HG03520 (cell line): ENCODE results near the gene OR2B6.
"Not testable (repeated sequence)": the region's sequence is repeated elsewhere in the genome, so short reads cannot be mapped to it uniquely, and the experiment has no call there.

Source experiments
- ATAC-seq: cut with Tn5 transposase; IDR thresholded peaks from one replicate; pipeline ENCODE4 v1.9.1; 2021; ENCODE audit warnings: mild to moderate bottlenecking, moderate library complexity; ENCODE audit not compliant: unreplicated experiment

The OR2B6 gene

DNA sequence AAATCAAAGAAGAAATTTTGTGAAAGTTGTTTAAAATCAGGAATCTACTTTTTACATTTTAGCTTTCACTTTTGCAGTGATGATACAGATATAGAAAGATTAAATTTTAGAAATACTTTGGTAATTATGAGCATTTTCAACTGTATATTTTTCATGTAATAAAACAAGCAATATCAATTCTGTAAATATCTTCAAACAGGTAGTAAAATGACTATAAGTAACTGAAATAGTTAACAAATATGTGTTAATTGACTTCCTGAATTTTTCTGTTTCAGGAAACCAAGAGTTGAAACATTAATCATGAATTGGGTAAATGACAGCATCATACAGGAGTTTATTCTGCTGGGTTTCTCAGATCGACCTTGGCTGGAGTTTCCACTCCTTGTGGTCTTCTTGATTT lies at the start of gene OR2B6:
Gene OR2B6, plus strand, starts transcription at position 301 of the 400 bp plus-strand sequence. Its CDS starts 0 bp downstream, at position 301.
- no peak for ATAC-seq

GRCh38 chr6:27908017-27908416 lies 49.0 kb upstream of the OR2B6 start:
- no peak for ATAC-seq

- ATAC-seq = no peak
Measured at GRCh38 chr6:27911956-27912446, 45.0 kb upstream of the OR2B6 start, which contains the start of gene OR2B2. OR2B2 (minus strand) TSS chr6:27912396; CDS start chr6:27912319, 77 bp downstream.

DNA sequence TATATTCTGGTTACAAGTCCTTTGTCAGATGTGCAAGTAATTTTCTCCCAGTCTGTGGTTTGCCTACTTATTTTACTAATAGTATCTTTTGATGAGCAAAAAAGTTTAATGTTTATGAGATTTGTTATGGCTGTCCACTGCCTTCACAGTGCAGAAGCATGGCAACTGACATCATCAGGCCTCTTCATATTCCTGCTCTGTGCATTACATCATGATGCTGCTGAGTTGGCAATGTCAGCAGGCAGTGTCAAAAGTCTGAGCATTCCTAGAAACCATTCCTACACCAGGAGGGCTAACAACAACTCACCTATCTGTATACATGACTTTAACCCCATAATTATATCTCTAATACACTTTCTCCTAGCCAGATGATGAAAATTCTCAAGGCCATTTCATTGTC lies 34.1 kb upstream of the OR2B6 start:
- no peak for ATAC-seq

DNA sequence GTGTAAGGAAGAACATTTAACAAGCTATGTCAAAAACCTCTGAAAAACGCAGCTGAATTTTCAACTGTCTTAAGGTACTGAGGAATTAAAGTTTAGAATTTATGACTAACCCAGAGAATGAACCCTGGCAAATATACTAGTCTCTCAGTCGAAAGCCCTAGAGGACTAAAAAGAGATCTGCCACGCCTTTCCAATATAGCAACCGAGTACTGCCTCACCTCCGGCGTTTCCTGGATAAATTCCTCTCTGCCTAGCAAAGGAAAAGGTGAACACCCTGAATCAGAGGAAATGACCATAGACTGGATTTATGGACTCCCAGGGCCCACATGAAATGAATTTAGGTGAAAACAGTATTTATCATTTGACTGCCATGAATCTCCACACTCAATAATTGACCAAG lies 32.9 kb upstream of the OR2B6 start:
- no peak for ATAC-seq

GRCh38 chr6:27928041-27928440 lies 29.0 kb upstream of the OR2B6 start:
- ATAC-seq = not testable (repeated sequence)

- not testable (repeated sequence) for ATAC-seq
Measured at GRCh38 chr6:27929930-27930329, 27.1 kb upstream of the OR2B6 start.

GRCh38 chr6:27931209-27931608 lies 25.8 kb upstream of the OR2B6 start:
- no peak for ATAC-seq

DNA sequence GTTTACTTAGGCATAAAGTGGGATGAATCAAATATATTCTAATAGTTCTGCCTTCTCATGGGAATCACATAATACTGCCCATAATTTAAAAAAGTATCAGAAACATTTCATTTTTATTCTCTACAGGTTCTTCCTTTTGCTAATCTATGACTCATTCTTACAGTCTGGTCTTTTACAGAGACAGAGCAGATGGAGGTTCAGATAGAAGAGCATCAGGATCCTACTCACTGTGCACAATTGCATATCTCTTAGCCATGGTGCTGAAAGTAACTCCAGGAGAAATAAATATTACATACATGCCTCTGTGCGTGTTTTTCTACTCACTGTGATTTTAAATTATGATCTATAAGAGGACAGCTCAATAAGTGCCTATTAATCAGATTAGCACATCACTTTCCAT lies 16.3 kb upstream of the OR2B6 start:
- no peak for ATAC-seq

DNA sequence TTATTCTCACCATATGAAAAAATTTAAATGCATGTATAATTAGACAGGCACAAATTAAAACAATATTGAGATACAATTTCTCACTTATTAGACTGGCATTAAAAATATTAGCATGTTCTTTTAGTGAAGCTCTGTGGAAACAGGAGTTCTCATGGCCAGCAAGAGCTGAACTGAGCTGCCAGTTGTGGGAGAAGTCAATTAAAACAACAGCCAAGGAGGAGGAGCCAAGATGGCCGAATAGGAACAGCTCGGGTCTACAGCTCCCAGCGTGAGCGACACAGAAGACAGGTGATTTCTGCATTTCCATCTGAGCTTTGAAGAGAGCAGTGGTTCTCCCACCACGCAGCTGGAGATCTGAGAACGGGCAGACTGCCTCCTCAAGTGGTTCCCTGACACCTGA lies 14.0 kb upstream of the OR2B6 start:
- ATAC-seq = not testable (repeated sequence)

GRCh38 chr6:27948237-27948636 lies 8.8 kb upstream of the OR2B6 start:
- ATAC-seq = no peak

GRCh38 chr6:27951040-27951439 lies 6.0 kb upstream of the OR2B6 start:
- no peak for ATAC-seq

DNA sequence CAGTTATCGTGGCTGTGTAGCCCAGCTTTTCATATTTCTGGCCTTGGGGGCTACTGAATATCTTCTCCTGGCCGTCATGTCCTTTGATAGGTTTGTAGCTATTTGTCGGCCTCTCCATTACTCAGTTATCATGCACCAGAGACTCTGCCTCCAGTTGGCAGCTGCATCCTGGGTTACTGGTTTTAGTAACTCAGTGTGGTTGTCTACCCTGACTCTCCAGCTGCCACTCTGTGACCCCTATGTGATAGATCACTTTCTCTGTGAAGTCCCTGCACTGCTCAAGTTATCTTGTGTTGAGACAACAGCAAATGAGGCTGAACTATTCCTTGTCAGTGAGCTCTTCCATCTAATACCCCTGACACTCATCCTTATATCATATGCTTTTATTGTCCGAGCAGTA lies 475 bp downstream of the OR2B6 start:
- no peak for ATAC-seq

DNA sequence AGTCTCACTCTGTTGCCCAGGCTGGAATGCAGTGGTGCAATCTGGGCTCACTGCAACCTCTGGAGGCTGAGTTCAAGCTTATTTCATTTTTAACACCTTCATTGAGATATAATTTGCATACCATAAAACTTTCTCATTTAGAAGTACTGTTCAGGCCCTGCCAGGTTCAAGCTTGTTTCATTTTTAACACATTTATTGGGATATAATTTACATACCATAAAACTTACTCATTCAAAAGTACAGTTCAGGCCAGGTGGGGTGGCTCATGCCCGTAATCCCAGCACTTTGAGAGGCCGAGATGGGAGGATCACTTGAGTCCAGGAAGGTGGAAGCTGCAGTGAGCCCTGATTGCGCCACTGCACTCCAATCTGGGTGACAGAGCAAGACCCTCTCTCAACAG lies 5.5 kb downstream of the OR2B6 start:
- ATAC-seq = no peak

DNA sequence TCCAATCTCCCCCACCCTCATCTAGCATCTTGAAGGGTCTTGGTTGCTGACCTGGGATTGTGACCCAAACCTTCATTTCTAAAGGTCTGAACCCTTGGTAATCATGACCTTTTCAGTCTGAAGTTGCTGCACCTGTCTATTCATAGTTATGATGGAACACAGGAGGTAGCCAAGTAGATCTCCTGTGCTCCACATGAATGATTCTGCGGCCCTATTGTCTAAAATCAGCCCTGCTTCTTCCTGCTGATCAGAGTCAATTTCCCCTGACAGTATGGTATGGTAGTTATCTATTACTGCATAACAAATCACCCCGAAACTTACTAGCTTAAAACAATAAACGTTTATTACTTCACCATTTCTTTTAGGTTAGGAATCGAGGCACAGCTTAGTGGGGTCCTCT lies 9.0 kb downstream of the OR2B6 start:
- no peak for ATAC-seq

- no peak for ATAC-seq
Measured at GRCh38 chr6:27966816-27967426, 9.9 kb downstream of the OR2B6 start.

GRCh38 chr6:27970444-27970843 lies 13.4 kb downstream of the OR2B6 start:
- no peak for ATAC-seq

DNA sequence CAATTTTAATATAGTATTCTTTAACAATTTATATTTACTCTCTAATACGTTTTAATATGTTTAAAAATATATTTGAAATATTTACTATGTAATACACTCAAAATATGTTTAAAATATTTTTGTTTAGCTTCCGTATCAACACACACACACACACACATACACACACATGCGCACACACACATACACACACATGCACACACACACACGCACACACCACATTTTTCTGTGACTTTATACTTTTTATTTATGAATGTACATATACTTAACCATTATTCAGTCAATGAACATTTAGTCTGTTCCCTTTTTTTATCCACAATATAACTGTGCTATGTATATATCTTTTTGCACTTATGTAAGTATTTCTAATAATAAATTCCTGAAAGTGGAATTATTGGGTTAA lies 15.7 kb downstream of the OR2B6 start:
- ATAC-seq = no peak

- ATAC-seq = no peak
Measured at GRCh38 chr6:27977387-27977786, 20.3 kb downstream of the OR2B6 start.

DNA sequence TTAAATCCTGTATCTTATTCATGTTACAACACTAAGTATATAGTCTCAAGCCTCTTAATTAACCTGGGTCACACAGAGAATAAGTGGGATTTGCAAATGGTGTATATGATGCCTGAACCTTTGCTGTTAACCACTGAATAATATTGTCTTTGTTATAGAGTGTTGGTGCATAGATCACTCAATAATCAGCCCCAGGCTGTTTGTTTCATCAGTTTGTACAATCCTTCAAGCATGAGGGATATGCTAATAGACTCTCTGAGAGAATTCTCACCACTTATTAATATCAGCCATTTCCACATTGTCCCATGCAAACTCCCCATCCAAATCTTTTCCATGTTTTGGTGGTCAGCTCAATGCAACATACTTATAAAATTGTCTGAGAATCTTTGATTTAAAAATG lies 21.7 kb downstream of the OR2B6 start:
- no peak for ATAC-seq

GRCh38 chr6:27980111-27980510 lies 23.1 kb downstream of the OR2B6 start:
- no peak for ATAC-seq

DNA sequence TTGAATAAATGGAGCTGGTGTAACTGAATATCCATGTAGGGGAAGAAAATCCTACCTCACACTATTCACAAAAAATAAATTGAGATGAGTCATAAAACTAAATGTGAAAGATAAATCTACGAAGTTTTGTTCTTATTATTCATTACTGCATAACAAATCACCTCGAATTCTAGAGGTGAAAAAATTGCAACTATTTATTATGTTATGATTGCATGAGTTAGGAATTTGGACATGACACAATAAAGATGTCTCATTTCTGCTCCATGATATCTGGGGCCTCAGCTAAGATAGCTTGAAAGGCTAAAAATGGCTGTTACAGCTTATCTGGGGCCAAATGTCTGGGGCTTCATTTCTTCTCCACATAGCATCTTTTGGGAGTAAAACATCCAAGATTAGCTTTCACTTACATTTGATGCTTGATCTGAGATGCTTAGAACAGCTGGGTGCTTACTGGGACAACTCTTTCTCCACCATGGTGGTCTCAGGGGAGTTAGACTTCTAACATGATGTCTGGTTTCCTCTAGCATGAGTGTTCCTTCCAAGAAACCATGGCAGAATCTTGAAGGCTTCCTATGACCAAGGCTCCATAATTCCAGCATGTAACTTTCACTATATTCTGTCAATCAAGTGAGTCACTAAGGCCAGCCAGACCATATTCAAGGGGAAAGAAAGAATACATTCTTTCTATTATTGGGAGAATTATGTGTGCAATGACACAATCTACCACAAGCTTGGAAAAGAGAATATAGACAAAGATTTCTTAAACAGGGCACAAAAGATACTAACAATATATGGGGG lies 30.1 kb downstream of the OR2B6 start:
- ATAC-seq = no peak
